K562 (cell line): Measurements from ENCODE around the gene CDC5L. TPM values are rescaled to one million over a fixed set of nuclear protein-coding genes. Genes with fewer than 3 reads are reported as not detected.

Source experiments
- ATAC-seq: fragments of 200-7000 bp; cut with Tn5 transposase; 3 replicates; pipeline ENCODE4 v1.9.1; 2020; ENCODE audit warnings: moderate library complexity
- BruUV-seq: library from RNA; stranded (reverse); fragments of 400-500 nt; replicated peaks from 2 replicates; lab custom pipeline; 2021; lab: Mats Ljungman, UMichigan
- CTCF ChIA-PET: fragments of 300-600 bp; formaldehyde crosslinking; extraction: SDS; loops from one replicate; lab custom pipeline; 2021; ENCODE audit warnings: low intra/inter-chr PET ratio; lab: Yijun Ruan, JAX
- POLR2A ChIA-PET: fragments of 300-600, 350-650 bp; sonication (Branson Sonifier 250); formaldehyde crosslinking; extraction: SDS; loops from one replicate; lab custom pipeline; 2021; ENCODE audit warnings: antibody characterized with exemption, inconsistent platforms; lab: Yijun Ruan, JAX
- DNase-seq, 4 experiments: peaks; one replicate each; pipeline versions ENCODE4 v3.0.0 to v3.0.0-alpha.2; 2011 to 2018; ENCODE audit warnings: low spot score in 3 of 4, mixed read lengths in 3 of 4; ENCODE audit errors: extremely low read depth in 1 of 4
- FAIRE-seq: peaks from 2 replicates; lab custom pipeline; 2011; peaks lifted over from hg19 to GRCh38; lab: Jason Lieb, UNC
- H2AFZ ChIP-seq: 2 replicates; pipeline ENCODE4 v1.6.0; 2011; ENCODE audit warnings: low read depth, low read length, control low read depth, inconsistent platforms
- H3K27ac ChIP-seq: fragments of 200-600 bp; 3 replicates; pipeline ENCODE4 v1.8.0; 2011; ENCODE audit warnings: low read depth, mild to moderate bottlenecking, control low read depth, inconsistent platforms, low read length, moderate library complexity, mixed read lengths; ENCODE audit errors: extremely low read depth
- H3K27me3 ChIP-seq, 2 experiments: fragments of 300-600 bp in 1 of 2; 2 replicates in 1 of 2; 3 replicates in 1 of 2; pipeline versions ENCODE4 v1.6.0 to v1.8.0; 2011; ENCODE audit warnings: inconsistent platforms in 2 of 2, low read length in 2 of 2, mild to moderate bottlenecking in 1 of 2, mixed read lengths in 1 of 2, moderate library complexity in 1 of 2; ENCODE audit not compliant: control insufficient read depth in 2 of 2, insufficient read depth in 2 of 2
- H3K36me3 ChIP-seq: fragments of 300-600 bp; 3 replicates; pipeline ENCODE4 v1.8.0; 2011; ENCODE audit warnings: mild to moderate bottlenecking, low read length, inconsistent platforms; ENCODE audit not compliant: control insufficient read depth, insufficient read depth
- H3K4me1 ChIP-seq, 2 experiments: fragments of 200-600 bp in 1 of 2; replicated peaks in 1 of 2; 2 replicates in 1 of 2; 3 replicates in 1 of 2; pipeline versions ENCODE4 v1.5.1 to v1.8.0; 2011; ENCODE audit warnings: inconsistent platforms in 2 of 2, low read length in 2 of 2, mild to moderate bottlenecking in 1 of 2, mixed read lengths in 1 of 2, moderate library complexity in 1 of 2; ENCODE audit not compliant: control insufficient read depth in 2 of 2, insufficient read depth in 2 of 2
- H3K4me2 ChIP-seq: 2 replicates; pipeline ENCODE4 v1.6.1; 2011; ENCODE audit warnings: low read length, control low read depth, inconsistent platforms, mixed read lengths; ENCODE audit not compliant: insufficient read depth
- H3K4me3 ChIP-seq: fragments of 200-600 bp; sonication (generic), shearing (Covaris generic); 2 replicates; pipeline ENCODE4 v1.5.1; 2016; ENCODE audit warnings: control low read depth, inconsistent platforms
- H3K79me2 ChIP-seq: fragments of 200-600 bp; 3 replicates; pipeline ENCODE4 v1.8.0; 2011; ENCODE audit warnings: low read length, inconsistent platforms; ENCODE audit not compliant: control insufficient read depth, insufficient read depth
- H3K9ac ChIP-seq, 2 experiments: 2 replicates each; pipeline versions ENCODE4 v1.6.0 to v1.6.1; 2011; ENCODE audit warnings: low read depth in 2 of 2, low read length in 2 of 2, control low read depth in 1 of 2, inconsistent platforms in 1 of 2, mild to moderate bottlenecking in 1 of 2, mixed read lengths in 1 of 2; ENCODE audit not compliant: insufficient read depth in 1 of 2
- H3K9me1 ChIP-seq: one replicate; pipeline ENCODE4 v1.6.0; 2011; ENCODE audit warnings: inconsistent platforms, mild to moderate bottlenecking, low read length, moderate library complexity; ENCODE audit not compliant: control insufficient read depth, insufficient read depth
- H3K9me3 ChIP-seq: replicated peaks from 2 replicates; pipeline ENCODE4 v1.5.1; 2011; ENCODE audit warnings: low read depth, low read length, inconsistent platforms; ENCODE audit not compliant: control insufficient read depth, insufficient read depth
- H4K20me1 ChIP-seq: replicated peaks from 2 replicates; pipeline ENCODE4 v1.6.1; 2011; ENCODE audit warnings: low read length, inconsistent platforms, mixed read lengths; ENCODE audit not compliant: control insufficient read depth, insufficient read depth
- CGGBP1 ChIP-seq: fragments of 250-450 bp; sonication (Bioruptor Pico); IDR thresholded peaks from 2 replicates; pipeline ENCODE4 v1.9.0; 2021; ENCODE audit warnings: mild to moderate bottlenecking
- PTBP1 ChIP-seq: fragments of 200-400 bp; formaldehyde crosslinking; IDR thresholded peaks from 2 replicates; pipeline ENCODE4 v1.6.1; 2017; ENCODE audit warnings: low read depth, low read length
- SMAD4 ChIP-seq: fragments of 250-450 bp; sonication (Bioruptor Pico); conservative IDR thresholded peaks from 2 replicates; pipeline ENCODE4 v1.8.0; 2021; ENCODE audit warnings: inconsistent platforms, mild to moderate bottlenecking, moderate library complexity
- ZNF561 ChIP-seq: fragments of 450-650 bp; formaldehyde crosslinking; conservative IDR thresholded peaks from 2 replicates; pipeline ENCODE4 v1.4.0; 2020; ENCODE audit warnings: mild to moderate bottlenecking, moderate library complexity
- ZNF75A ChIP-seq: fragments of 450-650 bp; formaldehyde crosslinking; IDR thresholded peaks from 2 replicates; pipeline ENCODE4 v1.4.0; 2020; ENCODE audit warnings: mild to moderate bottlenecking
- WGBS: fragments of 100-300 bp; shearing (Covaris generic); methylation state at CpG from one replicate; pipeline ENCODE4 v1.1.6; 2016; ENCODE audit warnings: low coverage, mixed read lengths; ENCODE audit not compliant: insufficient coverage; ENCODE audit errors: missing lambda C conversion rate; 5-methylcytosine and 5-hydroxymethylcytosine counted together
- in situ Hi-C: fragments of 300-500 bp; cut with MboI; formaldehyde crosslinking; loops from 4 replicates; pipeline ENCODE4 v1.15.0; 2018; ENCODE audit warnings: inconsistent platforms, mixed read lengths
- intact Hi-C: fragments of 100-400 bp; cut with micrococcal nuclease; formaldehyde crosslinking; loops from 2 replicates; pipeline ENCODE4 v1.14.2; 2022
- polyA plus RNA-seq, 8 experiments: library from polyadenylated mRNA; depleted of rRNA in 4 of 8; stranded (reverse) in 5 of 8; unstranded in 3 of 8; fragments of >200 nt; fragmentation: Nextera tagmentation in 2 of 8; fragmentation: Illumina TruSeq in 1 of 8; extraction: Ambion mirVana in 2 of 8; extraction: Trizol in 1 of 8; gene quantifications; 2 replicates each; pipeline versions ENCODE4 v1.2.1 to v1.2.3, GENCODE V29; 2011 to 2014; ENCODE audit warnings: inconsistent platforms in 1 of 8, missing spikeins in 1 of 8
- total RNA-seq, 7 experiments: library from RNA; depleted of rRNA in 6 of 7; stranded (reverse); fragments of >200 nt in 6 of 7; fragmentation: Illumina TruSeq in 2 of 7; extraction: Trizol in 2 of 7; gene quantifications; 2 replicates each; pipeline versions ENCODE4 v1.2.1 to v1.2.3, GENCODE V29; 2011 to 2021; ENCODE audit warnings: low replicate concordance in 1 of 7
- TF ChIP-seq, protein P1 (sequence below), 2 experiments: fragments of 450-650 bp; formaldehyde crosslinking in 1 of 2; IDR thresholded peaks; 2 replicates each; pipeline versions ENCODE4 v1.4.0 to v1.6.1; 2014 to 2020; ENCODE audit warnings: mild to moderate bottlenecking in 2 of 2, borderline replicate concordance in 1 of 2, low read depth in 1 of 2
- TF ChIP-seq, protein P2 (sequence below): sonication (generic); formaldehyde crosslinking; IDR thresholded peaks from 2 replicates; pipeline ENCODE4 v1.8.1; 2023; ENCODE audit warnings: missing genetic modification reagents, mild to moderate bottlenecking, borderline replicate concordance
- TF ChIP-seq, protein P3 (sequence below): fragments of 250-450 bp; sonication (Bioruptor Pico); IDR thresholded peaks from 2 replicates; pipeline ENCODE4 v1.5.0; 2021

CDC5L gene
- total and polyA plus RNA-seq, 9 of the 15 experiments (the other 6 are each of a cell fraction or from before 2014, with no cell fraction given), result 22.3 to 44.2 (median 30.8) TPM

DNA sequence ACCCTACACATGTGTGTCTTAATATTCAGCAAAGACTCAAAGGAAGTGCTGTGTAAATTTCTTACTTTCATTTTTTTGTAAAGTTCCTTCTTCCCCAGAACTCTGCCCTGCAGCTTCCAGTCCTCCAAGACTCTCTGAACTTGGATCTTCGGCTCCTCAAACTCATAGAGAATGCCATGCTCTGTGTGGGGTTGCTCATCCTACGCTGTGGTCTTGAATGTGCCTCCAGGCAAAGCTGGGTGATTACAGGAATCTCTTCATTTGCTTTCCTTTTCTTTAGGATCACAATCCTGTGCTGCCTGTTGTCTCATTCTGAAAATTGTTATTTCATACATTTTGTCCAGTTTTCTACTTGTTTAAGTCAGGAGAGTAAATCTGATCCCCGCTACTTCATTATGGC lies 14.5 kb upstream of the CDC5L start:
- H3K9me1 ChIP-seq, result no peaks in the 10 kb centered on the region
- no peak overlapping the region for H3K4me2 ChIP-seq
- ChIA-PET POLR2A (no interaction called here), CTCF (no interaction called here)
- H2AFZ ChIP-seq, result no peak overlapping the region
- peaks cover 19 to 26% of the 10 kb centered on the region in 2 experiments for H3K27me3 ChIP-seq
- no peaks in the 10 kb centered on the region for H4K20me1 ChIP-seq
- H3K9me3 ChIP-seq, result no peaks in the 10 kb centered on the region
- DNase-seq (no peak), FAIRE-seq (no peak), ATAC-seq (no peak; the same call in 2 of the 3 replicates)
- no TSS peak for BruUV-seq
- intact Hi-C loops, result no loop called here
- WGBS, result 0% methylated on average over 3 of the region's 3 CpGs
- H3K4me3 ChIP-seq, result no peak overlapping the region
- H3K4me1 ChIP-seq, result no peaks in the 10 kb centered on the region; a peak in 1 of 5 replicates
- no peak overlapping the region for H3K9ac ChIP-seq
- in situ Hi-C loops, result no loop called here
- no peaks in the 10 kb centered on the region for H3K79me2 ChIP-seq
- H3K36me3 ChIP-seq, result no peaks in the 10 kb centered on the region
- no peak overlapping the region for H3K27ac ChIP-seq
- TF ChIP-seq, protein P1, sequence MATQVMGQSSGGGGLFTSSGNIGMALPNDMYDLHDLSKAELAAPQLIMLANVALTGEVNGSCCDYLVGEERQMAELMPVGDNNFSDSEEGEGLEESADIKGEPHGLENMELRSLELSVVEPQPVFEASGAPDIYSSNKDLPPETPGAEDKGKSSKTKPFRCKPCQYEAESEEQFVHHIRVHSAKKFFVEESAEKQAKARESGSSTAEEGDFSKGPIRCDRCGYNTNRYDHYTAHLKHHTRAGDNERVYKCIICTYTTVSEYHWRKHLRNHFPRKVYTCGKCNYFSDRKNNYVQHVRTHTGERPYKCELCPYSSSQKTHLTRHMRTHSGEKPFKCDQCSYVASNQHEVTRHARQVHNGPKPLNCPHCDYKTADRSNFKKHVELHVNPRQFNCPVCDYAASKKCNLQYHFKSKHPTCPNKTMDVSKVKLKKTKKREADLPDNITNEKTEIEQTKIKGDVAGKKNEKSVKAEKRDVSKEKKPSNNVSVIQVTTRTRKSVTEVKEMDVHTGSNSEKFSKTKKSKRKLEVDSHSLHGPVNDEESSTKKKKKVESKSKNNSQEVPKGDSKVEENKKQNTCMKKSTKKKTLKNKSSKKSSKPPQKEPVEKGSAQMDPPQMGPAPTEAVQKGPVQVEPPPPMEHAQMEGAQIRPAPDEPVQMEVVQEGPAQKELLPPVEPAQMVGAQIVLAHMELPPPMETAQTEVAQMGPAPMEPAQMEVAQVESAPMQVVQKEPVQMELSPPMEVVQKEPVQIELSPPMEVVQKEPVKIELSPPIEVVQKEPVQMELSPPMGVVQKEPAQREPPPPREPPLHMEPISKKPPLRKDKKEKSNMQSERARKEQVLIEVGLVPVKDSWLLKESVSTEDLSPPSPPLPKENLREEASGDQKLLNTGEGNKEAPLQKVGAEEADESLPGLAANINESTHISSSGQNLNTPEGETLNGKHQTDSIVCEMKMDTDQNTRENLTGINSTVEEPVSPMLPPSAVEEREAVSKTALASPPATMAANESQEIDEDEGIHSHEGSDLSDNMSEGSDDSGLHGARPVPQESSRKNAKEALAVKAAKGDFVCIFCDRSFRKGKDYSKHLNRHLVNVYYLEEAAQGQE (IDR thresholded peaks at IDR 0.05; ENCODE audit: borderline replicate concordance), result no peak
- TF ChIP-seq, protein P1 (CRISPR knock-in tag; IDR thresholded peaks at IDR 0.05; ENCODE audit: low read depth), result no peak
- TF ChIP-seq PTBP1, result no peak
- TF ChIP-seq, protein P2, sequence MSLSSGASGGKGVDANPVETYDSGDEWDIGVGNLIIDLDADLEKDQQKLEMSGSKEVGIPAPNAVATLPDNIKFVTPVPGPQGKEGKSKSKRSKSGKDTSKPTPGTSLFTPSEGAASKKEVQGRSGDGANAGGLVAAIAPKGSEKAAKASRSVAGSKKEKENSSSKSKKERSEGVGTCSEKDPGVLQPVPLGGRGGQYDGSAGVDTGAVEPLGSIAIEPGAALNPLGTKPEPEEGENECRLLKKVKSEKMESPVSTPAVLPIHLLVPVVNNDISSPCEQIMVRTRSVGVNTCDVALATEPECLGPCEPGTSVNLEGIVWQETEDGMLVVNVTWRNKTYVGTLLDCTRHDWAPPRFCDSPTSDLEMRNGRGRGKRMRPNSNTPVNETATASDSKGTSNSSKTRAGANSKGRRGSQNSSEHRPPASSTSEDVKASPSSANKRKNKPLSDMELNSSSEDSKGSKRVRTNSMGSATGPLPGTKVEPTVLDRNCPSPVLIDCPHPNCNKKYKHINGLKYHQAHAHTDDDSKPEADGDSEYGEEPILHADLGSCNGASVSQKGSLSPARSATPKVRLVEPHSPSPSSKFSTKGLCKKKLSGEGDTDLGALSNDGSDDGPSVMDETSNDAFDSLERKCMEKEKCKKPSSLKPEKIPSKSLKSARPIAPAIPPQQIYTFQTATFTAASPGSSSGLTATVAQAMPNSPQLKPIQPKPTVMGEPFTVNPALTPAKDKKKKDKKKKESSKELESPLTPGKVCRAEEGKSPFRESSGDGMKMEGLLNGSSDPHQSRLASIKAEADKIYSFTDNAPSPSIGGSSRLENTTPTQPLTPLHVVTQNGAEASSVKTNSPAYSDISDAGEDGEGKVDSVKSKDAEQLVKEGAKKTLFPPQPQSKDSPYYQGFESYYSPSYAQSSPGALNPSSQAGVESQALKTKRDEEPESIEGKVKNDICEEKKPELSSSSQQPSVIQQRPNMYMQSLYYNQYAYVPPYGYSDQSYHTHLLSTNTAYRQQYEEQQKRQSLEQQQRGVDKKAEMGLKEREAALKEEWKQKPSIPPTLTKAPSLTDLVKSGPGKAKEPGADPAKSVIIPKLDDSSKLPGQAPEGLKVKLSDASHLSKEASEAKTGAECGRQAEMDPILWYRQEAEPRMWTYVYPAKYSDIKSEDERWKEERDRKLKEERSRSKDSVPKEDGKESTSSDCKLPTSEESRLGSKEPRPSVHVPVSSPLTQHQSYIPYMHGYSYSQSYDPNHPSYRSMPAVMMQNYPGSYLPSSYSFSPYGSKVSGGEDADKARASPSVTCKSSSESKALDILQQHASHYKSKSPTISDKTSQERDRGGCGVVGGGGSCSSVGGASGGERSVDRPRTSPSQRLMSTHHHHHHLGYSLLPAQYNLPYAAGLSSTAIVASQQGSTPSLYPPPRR (CRISPR knock-in tag), result no peak
- TF ChIP-seq CGGBP1 (CRISPR knock-in tag), result no peak
- TF ChIP-seq SMAD4 (CRISPR knock-in tag), result no peak
- TF ChIP-seq, protein P3, sequence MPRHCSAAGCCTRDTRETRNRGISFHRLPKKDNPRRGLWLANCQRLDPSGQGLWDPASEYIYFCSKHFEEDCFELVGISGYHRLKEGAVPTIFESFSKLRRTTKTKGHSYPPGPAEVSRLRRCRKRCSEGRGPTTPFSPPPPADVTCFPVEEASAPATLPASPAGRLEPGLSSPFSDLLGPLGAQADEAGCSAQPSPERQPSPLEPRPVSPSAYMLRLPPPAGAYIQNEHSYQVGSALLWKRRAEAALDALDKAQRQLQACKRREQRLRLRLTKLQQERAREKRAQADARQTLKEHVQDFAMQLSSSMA, result no peak
- no peak for TF ChIP-seq ZNF561 (CRISPR knock-in tag)
- no peak for TF ChIP-seq ZNF75A (CRISPR knock-in tag)
